CD4-positive, alpha-beta T cell treated with Interleukin-17A for 1 hour (primary cell): ENCODE results near the gene GADD45GIP1.
"Not testable (repeated sequence)": the region's sequence is repeated elsewhere in the genome, so short reads cannot be mapped to it uniquely, and the experiment has no call there.

ENCODE experiments used
- DNase-seq: peaks from one replicate; pipeline ENCODE4 v3.0.0-alpha.2; 2020

Gene GADD45GIP1

GRCh38 chr19:12987781-12988180 is 30.8 kb upstream of the GADD45GIP1 start:
- DNase-seq, result no peak

DNA sequence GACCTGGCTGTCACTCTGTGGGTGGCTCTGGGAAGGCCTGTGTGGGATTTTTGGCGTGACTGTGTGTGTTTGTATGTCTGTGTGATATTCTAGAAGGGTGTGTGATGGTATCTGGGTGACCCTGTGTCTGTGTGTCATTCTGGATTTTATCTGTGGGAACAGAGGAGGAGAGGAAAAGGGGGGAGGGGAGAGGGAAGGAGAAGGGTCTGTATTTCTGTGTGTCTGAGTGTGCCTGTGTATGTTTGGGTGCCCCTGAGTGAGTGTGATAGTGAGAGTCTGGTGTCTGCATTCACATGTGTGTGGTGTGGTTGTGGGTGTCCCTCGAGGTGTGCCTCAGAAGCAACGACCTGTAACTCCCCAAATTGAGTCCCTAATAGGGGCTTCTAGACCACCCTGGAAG is 30.2 kb upstream of the GADD45GIP1 start:
- DNase-seq, result no peak

DNA sequence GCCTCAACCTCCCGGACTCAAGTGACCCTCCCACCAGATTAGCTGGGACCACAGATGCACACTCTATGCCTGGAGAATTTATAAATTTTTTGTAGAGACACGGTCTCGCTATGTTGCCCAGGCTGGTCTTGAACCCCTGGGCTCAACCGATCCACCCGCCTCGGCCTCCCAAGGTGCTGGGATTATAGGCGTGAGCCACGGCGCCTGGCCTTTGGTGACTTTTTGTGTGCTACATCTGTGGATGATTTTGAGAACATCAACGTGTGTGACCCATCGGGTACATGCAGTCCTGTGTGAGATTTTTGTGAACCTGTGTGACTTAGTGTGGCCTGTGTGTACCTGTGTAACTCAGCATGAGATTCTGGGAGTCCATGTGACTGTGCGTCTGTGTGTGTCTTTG is 29.7 kb upstream of the GADD45GIP1 start:
- no peak for DNase-seq

DNA sequence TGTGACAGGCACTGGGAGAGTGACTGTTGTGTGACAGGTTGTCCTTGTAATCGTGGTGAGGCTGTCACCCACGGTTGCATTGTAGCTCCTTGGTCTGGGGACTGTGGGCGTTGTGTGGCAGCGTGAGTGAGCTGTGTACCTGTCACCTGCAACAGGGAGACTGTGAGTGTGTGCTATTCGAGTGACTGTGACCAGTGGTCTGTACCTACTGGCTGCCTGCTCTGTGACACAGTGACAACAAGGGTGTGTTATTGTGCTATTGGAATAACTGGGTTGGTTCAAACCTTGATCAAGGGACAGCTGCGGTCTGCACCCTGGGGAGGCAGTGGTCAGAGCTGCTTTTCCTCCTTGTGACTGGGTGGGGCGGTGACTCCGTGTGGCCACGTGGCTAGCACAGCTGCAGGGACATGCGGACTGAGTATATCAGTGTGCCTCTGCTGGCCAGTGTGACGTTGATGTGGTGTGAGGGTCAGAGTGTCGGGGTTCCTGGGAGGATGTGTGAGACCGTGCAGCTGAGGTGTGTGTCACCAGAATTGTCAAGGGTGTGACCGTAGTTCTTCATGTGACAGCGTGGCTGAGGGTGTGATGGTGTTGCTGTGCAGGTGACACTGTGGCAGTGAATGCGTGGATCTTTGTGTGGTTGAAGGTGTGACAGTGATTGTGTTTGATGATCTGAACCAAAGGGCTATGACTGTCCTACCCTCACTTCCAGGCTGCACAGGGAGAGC is 28.2 kb upstream of the GADD45GIP1 start:
- peak; percentile 34 for DNase-seq

DNA sequence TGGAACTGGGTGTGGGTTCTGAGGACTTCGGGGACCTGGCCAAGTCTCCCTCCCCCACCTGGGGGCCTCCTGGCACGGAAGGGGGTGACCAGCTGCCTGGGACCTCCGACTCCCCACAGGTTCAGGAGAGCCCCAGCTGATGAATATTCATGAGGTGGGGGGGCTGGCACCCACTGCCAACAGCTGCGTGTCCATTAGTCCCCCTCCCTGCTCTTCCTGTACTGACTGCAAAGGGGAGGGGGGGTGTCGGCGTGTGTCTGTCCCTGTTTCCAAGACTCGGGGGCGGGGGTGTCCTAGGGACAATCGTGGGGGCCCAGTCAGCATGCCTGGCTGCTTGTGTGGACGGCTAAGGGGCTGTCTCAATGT is 27.6 kb upstream of the GADD45GIP1 start:
- DNase-seq, result no peak

DNA sequence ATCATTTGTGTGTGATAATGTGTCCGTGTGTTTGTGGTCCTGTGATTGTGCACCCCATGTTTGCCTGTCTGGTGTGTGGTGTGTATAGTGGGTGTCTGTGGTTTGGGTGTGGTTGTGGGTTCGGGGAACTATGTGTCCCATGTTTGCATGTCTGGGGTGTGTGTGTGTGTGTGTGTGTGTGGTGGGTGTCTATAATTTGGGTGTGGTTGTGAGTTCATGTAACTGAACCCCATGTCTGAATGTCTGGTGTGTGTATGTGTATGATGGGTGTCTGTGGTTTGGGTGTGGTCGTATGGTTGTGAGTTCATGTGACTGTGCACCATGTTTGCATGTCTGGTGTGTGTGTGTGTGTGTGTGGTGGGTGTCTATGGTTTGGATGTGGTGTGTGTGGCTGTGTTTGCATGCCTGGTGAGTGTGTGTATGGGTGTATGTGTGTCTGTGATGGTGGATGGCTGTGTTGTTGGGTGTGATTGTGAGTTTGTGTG is 27.2 kb upstream of the GADD45GIP1 start:
- peak; percentile 29 for DNase-seq

DNA sequence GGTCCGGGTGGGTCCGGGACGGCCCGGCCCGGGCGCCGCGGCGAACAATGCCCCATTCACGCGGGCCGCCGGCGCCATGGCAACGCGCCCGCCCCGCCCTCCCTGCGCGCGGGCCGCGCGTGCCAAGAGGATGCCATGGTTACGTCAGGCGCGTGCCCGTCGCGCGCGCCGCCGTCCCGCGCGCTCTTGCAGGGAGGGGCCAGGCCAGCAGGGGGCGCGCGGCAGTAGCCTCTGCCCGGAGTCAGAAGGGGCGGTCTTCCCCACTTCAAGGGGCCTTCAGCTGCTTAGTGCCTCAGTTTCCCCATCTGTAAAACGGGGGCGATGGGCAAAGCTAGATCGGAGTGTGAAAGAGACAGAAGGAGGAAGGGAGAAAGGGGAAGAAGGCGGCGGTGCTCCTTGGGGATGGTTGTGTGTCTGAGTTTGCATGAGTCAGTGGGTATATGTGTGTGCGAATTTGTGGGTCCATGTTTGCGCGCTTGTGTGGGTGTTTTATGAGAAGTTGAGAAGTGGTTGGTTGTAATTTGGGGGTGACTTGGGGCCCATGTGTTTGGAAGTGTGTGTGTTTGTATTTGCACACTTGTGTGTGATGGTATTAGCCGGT is 26.6 kb upstream of the GADD45GIP1 start:
- DNase-seq, result peak; percentile 86

DNA sequence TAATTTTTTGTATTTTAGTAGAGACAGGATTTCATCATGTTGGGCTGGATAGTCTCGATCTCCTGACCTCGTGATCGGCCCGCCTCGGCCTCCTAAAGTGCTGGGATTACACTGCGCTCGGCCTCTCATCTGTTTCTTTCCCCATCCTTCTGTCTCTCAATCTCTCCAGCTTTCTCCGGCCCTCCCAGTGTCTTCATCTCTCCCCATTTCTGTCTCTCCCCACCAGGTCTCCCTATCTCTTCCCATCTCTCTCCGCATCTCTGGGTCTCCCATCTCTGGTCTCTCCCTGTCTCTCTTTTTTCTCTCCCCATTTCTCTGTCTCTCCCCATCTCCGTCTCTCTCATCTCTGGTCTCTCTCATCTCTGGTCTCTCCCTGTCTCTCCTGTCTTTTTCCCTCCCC is 26.1 kb upstream of the GADD45GIP1 start:
- DNase-seq, result no peak

DNA sequence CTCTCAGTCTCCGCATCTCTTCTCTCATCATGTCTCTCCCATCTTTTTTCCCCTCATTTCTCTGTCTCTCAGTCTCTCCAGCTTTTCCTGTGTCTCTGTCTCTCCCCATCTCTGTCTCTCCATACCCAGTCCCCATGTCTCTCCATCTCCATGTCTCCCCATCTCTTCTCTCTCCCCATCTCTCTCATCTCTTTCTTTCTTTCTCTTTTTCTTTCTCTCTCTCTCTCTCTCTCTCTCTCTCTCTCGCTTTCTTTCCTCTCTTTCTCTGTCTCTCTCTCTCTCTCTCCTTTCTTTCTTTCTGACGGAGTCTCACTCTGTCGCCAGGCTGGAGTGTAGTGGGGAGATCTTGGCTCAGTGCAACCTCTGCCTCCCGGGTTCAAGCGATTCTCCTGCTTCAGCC is 25.6 kb upstream of the GADD45GIP1 start:
- DNase-seq, result no peak

- no peak for DNase-seq
Observed at GRCh38 chr19:12979974-12980373, 23.0 kb upstream of the GADD45GIP1 start.

GRCh38 chr19:12976109-12976508 is 19.1 kb upstream of the GADD45GIP1 start:
- not testable (repeated sequence) for DNase-seq

- DNase-seq, result no peak
Observed at GRCh38 chr19:12975221-12975741, 18.3 kb upstream of the GADD45GIP1 start.

- no peak for DNase-seq
Observed at GRCh38 chr19:12974301-12975220, 17.5 kb upstream of the GADD45GIP1 start.

DNA sequence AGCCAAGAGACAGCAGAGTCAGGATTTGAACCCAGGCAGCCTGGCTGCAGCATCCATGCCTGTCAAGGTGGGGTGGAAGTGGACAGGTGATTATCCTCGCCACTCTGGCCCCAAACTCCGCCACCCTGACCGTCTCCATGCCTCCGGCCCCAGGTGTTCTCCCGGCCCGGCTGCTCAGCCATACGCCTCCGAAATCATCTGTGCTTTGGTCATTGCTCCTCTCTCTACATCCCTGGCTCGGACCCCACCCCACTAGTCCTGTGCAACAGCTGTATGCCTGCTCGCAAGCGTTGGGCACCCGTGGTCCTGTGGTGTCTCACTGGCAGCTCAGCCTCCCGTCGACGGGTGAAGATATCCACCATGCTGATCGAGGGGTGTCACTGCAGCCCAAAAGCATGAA is 16.2 kb upstream of the GADD45GIP1 start:
- DNase-seq, result no peak

DNA sequence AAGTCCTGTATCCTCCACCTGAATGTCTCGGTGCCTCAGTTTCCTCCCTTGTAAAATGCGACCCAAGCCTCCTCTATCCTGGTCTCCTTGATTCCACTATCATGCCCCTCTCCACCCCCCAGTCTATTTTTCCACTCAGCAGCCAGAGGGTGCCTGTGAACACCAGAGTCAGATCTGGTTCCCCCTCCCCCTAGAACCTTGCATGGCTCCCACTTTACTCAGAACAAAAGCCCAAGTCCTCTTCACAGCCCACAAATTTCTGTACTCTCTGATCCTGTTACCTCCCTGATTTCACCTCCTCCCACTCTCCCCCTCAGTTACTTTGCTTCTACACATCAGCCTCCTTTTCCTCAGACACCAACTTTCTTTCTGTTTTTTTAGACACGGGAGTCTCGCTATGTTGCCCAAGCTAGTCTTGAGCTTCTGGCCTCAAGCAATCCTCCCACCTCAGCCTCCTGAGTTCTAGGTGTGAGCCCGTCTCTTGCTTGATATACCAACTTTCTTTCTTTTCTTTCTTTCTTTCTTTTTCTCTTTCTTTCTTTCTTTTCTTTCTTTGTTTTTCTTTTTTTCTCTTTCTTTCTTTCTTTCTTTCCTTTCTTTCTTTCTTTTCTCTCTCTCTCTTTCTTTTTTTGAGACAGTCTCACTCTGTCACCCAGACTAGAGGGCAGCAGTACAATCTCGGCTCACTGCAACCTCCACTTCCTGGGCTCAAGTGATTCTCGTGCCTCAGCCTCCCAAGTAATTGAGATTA is 13.2 kb upstream of the GADD45GIP1 start:
- DNase-seq, result no peak

- DNase-seq, result no peak
Observed at GRCh38 chr19:12969292-12969988, 12.4 kb upstream of the GADD45GIP1 start, which contains the start of gene DAND5. Gene DAND5 (plus strand): TSS chr19:12969576. CDS start chr19:12969661, 85 bp downstream.

- no peak for DNase-seq
Observed at GRCh38 chr19:12967907-12968306, 10.9 kb upstream of the GADD45GIP1 start.

DNA sequence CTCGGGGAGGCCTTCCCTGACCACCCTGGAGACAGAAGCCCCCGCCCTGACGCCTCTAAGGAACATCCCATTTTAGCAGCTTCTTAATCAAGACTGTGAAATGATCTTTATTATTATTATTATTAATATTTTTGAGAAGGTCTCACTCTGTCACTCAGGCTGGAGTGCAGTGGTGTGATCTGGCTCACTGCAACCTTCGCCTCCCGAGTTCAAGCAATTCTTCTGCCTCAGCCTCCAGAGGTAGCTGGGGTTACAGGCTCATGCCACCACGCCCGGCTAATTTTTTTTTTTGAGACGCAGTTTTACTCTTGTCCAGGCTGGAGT is 8.8 kb upstream of the GADD45GIP1 start:
- no peak for DNase-seq

GRCh38 chr19:12965017-12965811 is 8.2 kb upstream of the GADD45GIP1 start:
- peak; percentile 83 for DNase-seq

DNA sequence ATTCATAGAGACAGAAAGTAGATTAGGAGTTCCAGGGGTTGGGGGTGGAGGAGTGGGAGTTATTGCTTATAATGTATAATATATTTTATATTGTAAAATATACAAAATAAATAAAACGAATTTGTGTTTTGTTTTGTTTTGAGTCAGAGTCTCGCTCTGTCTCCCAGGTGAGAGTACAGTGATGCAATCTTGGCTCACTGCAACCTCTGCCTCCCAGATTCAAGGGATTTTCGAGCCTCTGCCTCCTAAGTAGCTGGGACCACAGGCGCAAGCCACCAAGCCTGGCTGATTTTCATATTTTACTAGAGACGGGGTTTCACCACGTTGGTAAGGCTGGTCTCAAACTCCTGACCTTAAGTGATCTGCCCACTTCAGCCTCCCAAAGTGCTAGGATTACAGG is 2.5 kb upstream of the GADD45GIP1 start:
- no peak for DNase-seq

- not testable (repeated sequence) for DNase-seq
Observed at GRCh38 chr19:12957389-12957952, 448 bp upstream of the GADD45GIP1 start.
